Measurements from ENCODE around the gene PSMB7.

The PSMB7 gene

DNA sequence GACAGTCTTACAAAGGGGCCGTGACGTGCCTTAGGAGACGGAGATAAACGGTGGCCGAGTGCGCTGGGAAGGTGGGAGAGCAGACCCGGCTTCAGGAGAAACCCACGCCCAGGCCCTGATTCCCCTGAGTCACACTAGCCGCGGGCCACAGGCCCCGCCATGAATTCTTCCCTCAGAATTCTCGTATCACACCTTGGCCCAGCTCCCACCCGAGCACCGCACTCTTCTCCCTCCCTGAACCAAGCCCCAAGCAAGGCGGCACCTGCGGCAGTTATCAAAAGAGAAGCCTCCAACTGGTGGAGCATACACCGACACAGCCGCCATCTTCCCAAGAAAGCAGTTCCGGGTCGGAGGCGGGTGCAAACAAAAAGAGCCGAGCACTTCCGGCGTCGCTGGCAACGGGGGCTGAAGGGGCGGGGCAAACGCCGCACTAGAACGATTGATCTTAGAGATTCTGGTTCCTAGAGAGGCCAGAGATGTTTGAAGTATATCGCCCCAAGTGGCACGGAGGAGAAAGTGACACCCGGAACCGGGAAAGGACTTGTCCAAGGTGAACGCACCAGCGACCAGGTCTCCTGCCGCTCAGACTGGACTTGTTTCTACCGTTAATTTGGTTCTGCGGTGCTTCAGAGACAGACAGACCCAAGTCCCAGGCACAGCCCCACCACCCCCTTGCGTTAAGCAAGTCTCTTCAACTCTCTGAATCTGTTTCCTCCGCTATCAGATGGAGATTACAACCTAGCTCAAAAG lies at the start of gene PSMB7:
Gene PSMB7, minus strand, starts transcription at position 341 of the 750 bp plus-strand sequence. Its CDS starts 17 bp downstream, at position 324.
- DNase-seq = peak; percentile 97

DNA sequence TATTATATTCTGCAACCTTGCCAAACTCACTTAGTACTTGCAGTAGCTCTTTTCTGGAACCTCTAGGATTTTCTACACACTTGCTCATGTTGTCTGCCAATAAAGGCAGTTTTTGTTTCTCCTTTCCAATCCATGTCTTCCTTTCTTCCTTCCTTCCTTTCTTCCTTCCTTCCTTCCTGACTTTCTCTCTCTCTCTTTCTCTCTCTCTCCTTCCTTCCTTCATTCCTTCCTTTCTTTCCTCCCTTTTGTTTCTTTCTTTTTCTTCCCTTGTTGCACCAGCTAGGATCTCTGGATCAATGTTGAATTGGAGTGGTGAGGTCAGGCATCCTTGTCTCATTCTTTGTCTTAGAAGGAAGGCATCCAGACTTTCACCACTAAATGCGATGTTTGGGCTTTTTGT lies 47.5 kb upstream of the PSMB7 start:
- DNase-seq = no peak

DNA sequence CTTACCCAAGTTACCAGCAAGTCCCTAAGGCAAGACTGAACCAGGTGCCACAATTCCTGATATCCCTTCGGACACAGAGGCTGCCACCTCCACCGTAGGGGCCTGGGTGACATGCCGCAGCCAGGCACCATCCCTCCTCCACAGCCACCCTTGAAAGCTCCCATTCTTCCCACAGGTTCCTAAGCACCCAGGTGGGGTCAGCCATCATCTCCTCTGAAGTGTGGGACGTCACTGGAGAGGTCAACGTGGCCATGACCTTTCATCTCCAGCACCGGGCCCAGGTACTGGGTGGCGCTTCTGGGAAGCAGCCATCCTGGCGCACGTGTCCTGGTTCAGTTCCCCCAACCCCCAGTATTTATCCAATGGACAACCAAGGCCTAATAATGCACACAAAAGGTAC lies 43.2 kb upstream of the PSMB7 start:
- DNase-seq = no peak

DNA sequence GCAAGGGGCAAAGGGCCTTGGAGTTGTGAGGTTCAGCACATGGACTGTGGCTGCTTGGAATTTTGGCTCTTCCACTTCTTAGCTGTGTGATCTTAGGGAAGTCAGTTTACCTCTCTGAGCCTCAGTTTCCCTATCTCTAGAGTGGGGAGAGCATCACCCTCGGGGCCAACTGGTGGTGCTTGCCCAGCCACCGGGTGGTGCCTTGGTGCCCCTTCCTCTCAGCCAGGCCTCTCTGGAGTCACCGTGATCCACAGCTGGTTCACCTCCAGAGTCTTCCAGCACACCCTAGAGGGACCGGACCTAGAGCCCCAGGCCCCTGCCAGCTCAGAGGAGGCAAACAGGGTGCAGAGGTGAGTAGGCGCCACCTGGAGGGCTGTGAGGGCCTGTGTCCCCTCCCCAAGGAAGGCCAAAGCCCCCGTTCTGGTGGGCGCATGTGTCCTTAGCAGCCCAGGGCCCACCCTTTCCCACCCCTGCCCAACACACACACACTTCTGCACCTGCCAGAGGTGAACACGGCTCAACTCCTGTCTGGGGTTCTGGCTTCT lies 42.7 kb upstream of the PSMB7 start:
- no peak for DNase-seq

DNA sequence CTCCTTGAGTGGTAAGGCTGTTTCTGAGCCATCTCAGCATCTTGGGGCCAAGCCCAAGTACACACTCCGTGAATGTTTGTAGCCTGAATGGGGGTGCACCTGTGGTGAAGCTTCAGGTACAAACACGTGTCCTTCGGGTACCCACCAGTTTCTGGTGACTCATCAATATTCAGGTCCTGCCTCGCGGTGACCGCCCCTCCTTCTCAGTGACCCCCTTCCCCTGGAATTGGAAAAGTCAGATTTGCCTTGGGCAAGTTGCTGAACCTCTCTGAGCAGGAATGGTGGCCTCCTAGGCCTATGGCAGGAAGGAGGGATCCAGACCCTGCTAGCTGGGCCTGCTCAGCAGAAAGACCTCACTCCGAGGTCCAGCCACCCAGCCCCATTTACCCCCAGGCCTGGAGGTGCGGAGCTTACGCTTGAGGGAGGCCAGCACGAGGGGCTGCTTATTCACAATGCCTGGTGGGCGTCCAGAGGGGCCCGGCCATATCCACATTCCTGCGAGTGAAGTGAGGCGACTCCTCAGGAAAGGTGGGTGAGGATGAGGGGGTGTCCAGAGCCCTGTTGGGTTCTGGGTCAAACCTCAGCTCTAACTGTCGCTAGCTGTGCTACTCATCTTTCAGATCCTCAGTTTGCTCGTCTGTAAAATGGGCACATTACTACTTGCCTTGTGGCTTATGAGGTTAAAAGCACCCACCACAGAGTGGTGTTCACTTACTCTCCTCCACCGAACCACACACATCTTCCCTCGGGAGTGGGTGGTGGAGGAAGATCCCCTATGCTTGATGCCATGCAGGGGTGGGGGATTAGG lies 42.0 kb upstream of the PSMB7 start:
- DNase-seq = no peak

DNA sequence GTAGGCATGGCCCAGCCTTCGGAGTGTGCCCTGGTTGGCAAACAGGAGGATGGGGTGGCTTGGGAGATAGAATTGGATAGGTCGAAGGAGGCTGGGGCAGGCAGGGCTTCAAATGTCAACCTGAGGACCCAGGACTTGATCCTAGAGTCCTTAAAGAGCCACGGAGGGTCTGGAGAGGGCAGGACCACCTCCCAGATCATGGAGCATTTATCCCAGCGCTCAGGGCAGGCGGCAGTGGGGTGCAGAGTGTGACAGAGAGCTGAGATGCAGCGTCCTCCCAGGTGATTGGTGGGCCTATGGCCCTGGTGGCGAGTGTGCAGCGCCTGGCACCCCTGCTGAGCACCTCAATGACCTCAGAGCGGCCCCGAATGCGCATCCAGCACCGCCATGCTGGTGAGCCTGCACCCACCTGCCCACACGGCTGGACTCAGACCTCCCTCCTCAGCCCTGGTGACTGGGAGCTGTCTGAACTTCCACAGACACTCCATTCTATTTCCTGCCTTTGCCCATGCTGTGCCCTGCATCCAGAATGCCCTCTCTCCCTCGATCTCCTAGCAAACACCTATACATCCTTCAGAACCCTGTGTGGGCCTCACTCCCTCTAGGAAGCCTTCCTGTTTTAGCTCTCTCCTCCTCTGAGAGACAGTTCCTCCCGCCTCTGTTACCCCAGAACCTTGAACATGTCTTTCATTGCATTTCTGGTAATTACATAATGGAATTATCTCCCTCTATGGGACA lies 41.3 kb upstream of the PSMB7 start:
- DNase-seq = no peak

DNA sequence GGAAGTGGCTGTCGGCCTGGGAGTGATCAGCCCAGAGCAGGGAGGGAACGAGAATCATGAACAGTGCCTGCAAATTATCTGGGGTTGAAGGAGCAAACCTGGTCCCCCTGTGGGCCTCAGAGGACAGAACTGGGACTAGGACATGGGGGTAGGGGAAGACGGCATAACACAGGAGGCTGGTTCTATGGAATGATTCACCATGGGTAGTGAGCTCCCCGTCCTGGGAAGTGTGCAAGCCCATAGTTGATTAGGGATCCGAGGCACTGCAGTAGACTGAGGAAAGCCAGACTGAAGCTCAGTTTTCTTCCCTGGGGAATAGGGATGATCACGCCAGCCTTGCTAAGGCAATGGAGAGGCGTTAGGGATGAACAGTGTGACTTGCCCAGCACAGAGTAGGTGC lies 40.6 kb upstream of the PSMB7 start:
- no peak for DNase-seq

DNA sequence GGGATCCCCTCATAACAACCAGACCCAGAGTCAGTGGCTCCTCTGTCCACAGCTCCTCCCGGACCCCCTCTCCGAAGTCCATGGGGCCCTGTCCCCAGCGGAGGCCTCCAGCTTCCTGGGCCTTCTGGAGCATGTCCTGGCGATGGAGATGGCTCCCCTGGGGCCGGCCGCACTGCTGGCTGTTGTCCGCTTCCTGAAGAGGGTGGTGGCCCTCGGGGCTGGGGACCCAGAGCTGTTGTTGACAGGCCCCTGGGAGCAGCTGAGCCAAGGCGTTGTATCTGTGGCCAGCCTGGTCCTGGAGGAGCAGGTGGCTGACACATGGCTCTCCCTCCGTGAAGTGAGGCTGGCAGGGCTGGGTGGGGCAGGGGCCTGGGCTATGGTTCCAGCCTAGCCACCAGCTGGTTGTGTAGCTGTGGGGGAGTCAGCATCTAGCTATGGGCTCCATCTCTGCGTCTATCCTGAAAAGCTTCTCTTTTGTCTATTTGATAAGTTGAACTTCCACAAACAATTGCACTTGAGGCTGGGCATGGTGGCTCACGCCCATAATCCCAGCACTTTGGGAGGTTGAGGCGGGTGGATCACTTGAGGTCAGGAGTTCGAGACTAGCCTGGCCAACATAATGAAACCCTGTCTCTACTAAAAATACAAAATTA lies 39.7 kb upstream of the PSMB7 start:
- no peak for DNase-seq

DNA sequence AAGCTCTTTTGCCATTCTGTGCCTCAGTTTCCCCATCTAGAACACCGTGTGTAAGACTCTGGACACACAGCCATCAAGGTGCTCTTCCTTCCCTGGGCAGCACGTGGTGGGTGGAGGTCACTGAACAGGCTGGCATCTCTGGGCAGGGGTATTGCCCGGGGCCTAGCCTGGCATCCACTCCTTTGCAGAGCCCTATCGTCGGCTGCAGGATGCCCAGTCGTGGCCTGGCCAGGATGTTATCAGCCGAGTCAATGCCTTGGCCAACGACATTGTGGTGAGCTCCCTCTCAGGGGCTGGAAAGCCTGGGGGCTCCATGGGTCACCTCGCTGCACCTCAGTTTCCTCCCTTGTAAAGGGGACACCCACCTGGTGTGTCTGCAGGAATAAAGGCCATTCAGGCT lies 39.1 kb upstream of the PSMB7 start:
- DNase-seq = no peak

DNA sequence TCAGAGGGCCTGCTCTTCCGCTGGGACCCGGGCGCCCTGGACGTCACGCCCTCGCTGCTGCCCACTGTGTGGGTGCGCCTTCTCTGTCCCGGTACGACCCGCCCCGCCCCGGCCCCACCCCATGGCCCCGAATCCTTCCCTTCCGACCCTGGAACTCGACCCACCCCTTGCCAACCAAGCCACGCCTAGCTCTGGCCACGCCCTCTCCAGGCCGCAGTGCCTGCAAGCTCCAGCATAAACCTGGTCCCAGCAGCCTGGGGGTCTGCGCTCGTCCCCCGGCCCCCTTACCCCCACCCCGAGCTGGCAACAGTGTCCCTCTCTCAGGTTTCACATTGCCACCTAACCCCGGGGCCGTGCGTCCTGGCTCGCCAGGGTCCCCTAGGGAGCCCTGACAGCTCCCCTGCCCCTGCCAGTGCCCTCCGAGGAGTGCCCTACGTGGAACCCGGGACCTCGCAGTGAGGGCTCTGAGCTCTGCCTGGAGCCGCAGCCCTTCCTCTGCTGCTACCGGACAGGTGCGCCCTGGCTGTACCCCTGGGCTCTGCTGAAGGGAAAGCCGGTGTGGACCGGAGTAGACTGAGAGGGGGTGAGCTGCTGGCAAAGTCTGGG lies 38.4 kb upstream of the PSMB7 start:
- peak; percentile 72 for DNase-seq

DNA sequence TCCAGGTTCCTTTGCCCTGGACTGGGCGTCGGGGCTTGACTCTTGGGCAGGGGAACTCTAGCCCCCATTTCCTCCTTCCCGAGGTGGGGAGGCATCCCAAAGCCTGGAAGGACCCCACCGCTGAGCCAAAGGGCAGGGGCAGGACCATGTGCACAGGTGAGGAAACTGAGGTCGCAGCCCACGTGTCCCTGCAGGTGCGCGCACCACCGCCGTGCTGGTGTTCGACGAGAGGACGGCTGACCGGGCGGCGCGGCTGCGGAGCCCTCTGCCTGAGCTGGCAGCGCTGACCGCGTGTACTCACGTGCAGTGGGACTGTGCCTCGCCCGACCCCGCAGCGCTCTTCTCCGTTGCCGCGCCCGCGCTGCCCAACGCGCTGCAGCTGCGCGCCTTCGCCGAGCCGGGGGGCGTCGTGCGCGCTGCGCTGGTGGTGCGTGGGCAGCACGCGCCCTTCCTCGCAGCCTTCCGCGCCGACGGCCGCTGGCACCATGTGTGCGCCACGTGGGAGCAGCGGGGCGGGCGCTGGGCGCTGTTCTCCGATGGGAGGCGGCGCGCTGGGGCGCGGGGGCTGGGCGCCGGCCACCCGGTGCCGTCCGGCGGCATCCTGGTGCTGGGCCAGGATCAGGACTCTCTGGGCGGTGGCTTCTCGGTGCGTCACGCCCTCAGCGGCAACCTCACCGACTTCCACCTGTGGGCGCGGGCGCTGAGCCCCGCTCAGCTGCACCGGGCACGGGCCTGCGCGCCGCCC lies 37.8 kb upstream of the PSMB7 start:
- DNase-seq = no peak

DNA sequence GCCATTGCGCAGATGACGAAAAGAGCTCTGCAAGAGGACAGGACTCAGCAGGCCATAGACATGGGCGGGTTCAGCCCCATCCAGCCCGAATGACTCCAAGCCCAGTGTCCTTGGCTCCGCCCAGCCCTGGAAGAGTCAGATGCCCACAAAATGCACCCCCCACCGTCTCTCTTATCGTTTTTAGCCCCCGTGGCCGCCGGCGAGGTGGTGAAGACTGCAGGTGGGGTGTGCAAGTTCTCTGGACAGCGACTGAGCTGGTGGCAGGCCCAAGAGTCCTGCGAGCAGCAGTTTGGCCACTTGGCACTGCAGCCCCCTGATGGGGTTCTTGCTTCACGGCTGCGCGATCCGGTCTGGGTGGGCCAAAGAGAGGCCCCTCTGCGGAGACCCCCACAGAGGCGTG lies 37.1 kb upstream of the PSMB7 start:
- no peak for DNase-seq

DNA sequence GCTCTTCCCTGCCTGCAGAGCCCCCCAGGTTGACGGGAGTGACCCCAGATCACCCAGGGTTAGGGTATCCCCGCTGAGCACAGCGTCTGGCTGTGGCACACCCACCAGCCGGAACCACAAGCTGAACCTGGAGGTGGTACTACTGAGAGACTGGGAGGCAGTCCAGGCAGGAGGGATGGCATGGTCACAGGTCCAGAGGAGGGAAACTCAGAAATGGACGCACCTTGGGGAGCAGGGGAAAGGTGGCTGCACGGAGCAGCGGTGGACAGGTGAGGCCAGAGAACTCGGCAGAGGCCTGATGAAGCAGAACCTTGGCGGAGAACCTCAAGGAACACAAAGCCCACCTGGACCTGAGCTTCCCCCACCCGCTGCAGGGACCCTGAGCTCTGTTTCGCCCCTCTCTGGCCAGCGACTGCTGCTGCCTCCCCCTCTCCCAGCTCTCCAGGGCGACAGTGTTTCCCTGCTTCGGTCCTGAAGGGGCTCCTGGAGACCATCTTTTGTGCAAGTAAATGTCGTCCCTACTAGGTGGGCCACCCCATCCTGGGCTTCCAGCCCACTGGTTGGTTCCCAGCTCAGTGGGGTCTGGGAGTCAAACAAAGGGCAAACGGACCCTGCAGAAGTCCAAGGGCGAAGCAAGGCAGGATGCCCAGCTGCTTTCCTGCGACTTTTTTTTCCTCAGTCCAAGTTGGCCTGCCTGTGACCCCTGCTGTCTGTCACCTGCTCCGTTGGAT lies 35.9 kb upstream of the PSMB7 start:
- DNase-seq = no peak

DNA sequence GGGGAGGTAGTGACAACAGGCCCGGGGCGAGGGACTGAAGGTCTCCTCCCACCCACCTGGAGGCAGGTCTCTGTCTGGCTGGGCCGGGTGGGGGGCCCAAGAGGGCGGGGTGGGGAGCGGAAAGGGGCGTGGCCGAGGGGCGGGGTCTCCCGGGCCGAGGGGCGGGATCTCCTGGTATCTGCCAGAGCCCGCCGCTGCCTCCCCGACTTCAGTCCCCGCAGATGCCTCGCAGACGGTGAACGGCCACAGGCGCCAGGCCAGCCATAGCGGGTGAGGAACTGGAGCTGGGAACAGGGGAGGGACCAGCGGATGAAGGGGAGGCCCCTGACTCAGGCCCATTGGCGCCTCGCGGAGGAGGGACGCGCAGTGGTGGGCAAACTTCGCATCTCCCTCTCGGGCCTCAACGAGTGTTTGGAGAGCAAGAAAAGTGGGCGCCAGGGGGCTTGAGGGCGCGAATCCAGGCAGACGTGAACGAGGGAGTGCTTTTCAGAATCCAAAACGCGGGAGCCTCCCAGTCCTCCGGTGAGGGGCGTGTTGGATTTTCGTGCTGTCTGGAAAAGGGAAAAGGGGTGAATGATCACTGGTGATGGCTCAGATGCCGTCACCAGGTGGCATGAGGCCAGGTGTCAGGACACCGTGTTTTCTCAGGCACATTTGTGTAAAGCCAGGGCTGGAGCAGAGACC lies 35.1 kb upstream of the PSMB7 start, which contains the start of gene ADGRD2:
Gene ADGRD2, plus strand, starts transcription at position 211 of the 684 bp plus-strand sequence. CDS start 1,216 bp downstream, outside the sequence.
- peak; percentile 12 for DNase-seq

DNA sequence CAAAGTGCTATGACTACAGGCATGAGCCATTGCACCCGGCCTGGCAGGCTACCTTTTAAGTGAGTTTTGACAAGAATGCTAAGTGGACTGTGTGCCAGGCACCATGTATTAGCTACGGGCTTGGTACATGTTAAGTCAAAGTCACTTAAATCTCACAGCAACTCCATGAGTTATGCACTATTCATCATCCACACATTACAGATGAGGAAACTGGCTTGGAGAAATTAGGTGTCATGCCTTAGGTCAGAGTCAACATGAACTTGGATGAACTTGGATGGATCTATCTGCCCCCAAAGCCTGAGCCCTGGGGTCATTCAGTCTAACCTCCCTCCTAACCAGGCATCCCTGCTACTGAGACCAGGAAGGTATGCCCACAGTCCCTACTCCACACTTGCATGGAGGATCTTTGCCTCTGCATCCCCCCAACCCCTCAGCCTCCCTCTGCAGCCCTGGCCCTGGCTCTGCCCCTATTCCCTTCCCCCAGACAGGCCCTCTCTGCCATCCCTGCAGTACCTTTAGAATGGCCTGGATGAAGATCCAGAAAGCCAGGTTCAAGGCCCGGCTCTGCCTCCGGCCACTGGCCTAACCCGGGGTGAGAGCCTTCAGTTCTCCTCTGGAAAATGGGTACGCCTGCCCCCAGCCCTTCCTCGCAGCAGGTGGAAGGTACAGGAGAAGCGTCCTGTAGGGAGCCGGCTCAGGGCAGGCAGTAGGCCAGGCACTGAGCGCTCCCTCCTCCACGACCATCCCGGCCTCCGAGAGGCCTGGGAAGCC lies 34.3 kb upstream of the PSMB7 start:
- no peak for DNase-seq

DNA sequence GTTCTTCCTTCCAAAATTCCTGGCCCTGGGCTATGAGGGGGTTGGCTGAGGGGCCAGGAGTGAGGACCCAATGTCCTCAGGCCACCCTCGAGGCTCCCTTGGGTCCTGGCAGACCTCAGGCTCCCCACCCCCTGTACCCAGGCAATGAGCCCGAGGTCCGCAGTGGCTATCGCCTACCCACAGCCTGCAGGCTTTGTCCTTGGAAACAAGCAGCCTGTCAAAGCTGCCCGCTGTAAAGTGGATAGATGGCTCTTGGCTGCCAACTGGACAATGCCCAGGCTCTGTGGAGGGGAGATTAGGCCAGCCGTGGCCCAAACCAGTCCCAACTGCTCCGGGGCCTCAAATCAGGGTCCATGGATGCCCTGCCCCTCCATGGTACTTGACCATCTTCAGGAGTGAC lies 32.8 kb upstream of the PSMB7 start:
- DNase-seq = no peak

DNA sequence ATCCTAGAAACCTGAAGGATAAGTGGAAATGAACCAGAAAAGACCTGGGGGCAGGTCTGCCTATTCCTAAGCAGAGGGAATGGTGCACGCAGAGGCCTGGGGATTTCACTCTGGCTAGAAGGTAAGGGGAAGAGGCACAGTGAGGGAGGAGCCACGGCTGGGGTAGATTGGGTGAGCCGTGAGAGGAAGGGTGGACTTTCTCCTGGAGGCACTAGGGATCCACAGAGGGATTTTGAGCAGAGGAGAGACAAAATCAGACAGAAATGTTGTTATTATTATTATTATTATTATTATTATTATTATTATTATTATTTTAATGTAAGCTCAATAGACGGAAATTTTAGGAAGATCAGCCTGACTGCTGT lies 32.0 kb upstream of the PSMB7 start:
- no peak for DNase-seq

DNA sequence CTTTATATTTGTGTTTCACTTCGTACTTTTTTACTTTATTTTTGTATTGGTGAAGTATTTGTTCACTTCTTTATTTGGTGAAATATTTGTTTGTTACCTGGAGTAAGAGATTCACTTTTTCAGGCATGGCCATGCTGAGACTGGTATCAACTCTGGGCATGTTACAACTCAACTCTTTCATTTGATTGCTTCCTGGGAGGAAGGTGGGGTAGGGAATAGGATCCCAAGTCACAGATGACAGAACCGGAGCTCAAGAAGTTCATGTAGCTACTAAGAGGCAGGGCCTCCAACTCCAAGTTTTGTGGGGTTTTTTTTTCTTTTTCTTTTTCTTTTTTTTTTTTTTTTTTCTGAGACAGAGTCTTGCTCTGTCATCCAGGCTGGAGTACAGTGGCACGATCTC lies 28.9 kb upstream of the PSMB7 start:
- no peak for DNase-seq

DNA sequence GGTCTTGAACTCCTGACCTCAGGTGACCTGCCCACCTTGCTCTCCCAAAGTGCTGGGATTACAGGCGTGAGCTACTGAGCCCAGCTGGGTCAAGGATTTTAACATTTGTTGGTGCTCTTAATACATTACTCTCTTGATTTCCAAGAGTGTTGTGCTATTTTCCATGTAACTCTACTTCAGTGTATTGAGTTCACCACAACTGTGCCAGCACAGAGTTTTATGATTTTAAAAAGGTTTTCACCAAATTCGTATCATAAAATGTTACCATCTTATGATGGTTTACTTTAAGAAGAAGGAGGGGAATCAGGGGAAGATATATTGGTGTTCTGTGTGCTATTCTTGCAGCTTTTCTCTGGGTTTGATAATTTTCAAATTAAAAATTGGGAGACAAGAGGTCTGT lies 28.4 kb upstream of the PSMB7 start:
- DNase-seq = no peak

All from hematopoietic multipotent progenitor cell treated with erythropoietin and hydrocortisone succinate and interleukin-3 and kit ligand, for 8 days (in vitro differentiated cells).